K562 (cell line): ENCODE measurements around the gene POP7. TPM values are rescaled to one million over a fixed set of nuclear protein-coding genes. Genes with fewer than 3 reads are reported as not detected.

Source experiments
- CBX5 ChIP-seq: IDR thresholded peaks from 2 replicates; pipeline ENCODE4 v1.6.1; 2014; ENCODE audit warnings: low read depth, borderline replicate concordance
- CEBPG ChIP-seq, 3 experiments: fragments of 200-800 bp in 1 of 3; sonication (Bioruptor generic) in 1 of 3; sonication (generic) in 1 of 3; formaldehyde crosslinking in 1 of 3; IDR thresholded peaks in 2 of 3; conservative IDR thresholded peaks in 1 of 3; 2 replicates each; pipeline versions ENCODE4 v1.6.1 to v1.8.0; 2016 to 2022; ENCODE audit warnings: missing compliant biosample characterization in 2 of 3, missing genetic modification characterization in 2 of 3, mild to moderate bottlenecking in 1 of 3, missing genetic modification reagents in 1 of 3
- FOSL1 ChIP-seq: fragments of 200-800 bp; sonication (Bioruptor generic); conservative IDR thresholded peaks from 2 replicates; pipeline ENCODE4 v1.6.1; 2016; ENCODE audit warnings: missing genetic modification characterization, missing compliant biosample characterization
- MTA3 ChIP-seq: fragments of 450-650 bp; formaldehyde crosslinking; IDR thresholded peaks from 2 replicates; pipeline ENCODE4 v1.6.1; 2017; ENCODE audit warnings: mild to moderate bottlenecking, borderline replicate concordance
- MXI1 ChIP-seq: IDR thresholded peaks from 2 replicates; pipeline ENCODE4 v1.6.1; 2011; ENCODE audit warnings: low read depth, mild to moderate bottlenecking, improper control_type of control experiment, low read length
- SRSF1 ChIP-seq: fragments of 200-400 bp; formaldehyde crosslinking; IDR thresholded peaks from 2 replicates; pipeline ENCODE4 v1.6.1; 2017; ENCODE audit warnings: mild to moderate bottlenecking, low read depth, low read length, moderate library complexity
- ZBTB11 ChIP-seq, 3 experiments: fragments of 200-800 bp in 1 of 3; fragments of 250-450 bp in 1 of 3; fragments of 450-650 bp in 1 of 3; sonication (Bioruptor Pico) in 1 of 3; sonication (Bioruptor generic) in 1 of 3; formaldehyde crosslinking in 1 of 3; IDR thresholded peaks; 2 replicates each; pipeline versions ENCODE4 v1.6.1 to v1.8.0; 2016 to 2022; ENCODE audit warnings: mild to moderate bottlenecking in 2 of 3, missing genetic modification characterization in 2 of 3, missing compliant biosample characterization in 1 of 3, moderate library complexity in 1 of 3
- ZNF311 ChIP-seq: fragments of 250-450 bp; sonication (Bioruptor Pico); IDR thresholded peaks from 2 replicates; pipeline ENCODE4 v1.4.0; 2020; ENCODE audit warnings: mild to moderate bottlenecking, moderate library complexity
- ZNF609 ChIP-seq: sonication (generic); formaldehyde crosslinking; IDR thresholded peaks from 2 replicates; pipeline ENCODE4 v1.8.1; 2023; ENCODE audit warnings: missing genetic modification reagents, mild to moderate bottlenecking, borderline replicate concordance
- ZNF707 ChIP-seq: fragments of 250-450 bp; sonication (Bioruptor Pico); conservative IDR thresholded peaks from 2 replicates; pipeline ENCODE4 v1.8.0; 2022; ENCODE audit warnings: inconsistent platforms, mild to moderate bottlenecking, moderate library complexity
- polyA plus RNA-seq, 8 experiments: library from polyadenylated mRNA; depleted of rRNA in 4 of 8; stranded (reverse) in 5 of 8; unstranded in 3 of 8; fragments of >200 nt; fragmentation: Nextera tagmentation in 2 of 8; fragmentation: Illumina TruSeq in 1 of 8; extraction: Ambion mirVana in 2 of 8; extraction: Trizol in 1 of 8; gene quantifications; 2 replicates each; pipeline versions ENCODE4 v1.2.1 to v1.2.3, GENCODE V29; 2011 to 2014; ENCODE audit warnings: inconsistent platforms in 1 of 8, missing spikeins in 1 of 8
- total RNA-seq, 7 experiments: library from RNA; depleted of rRNA in 6 of 7; stranded (reverse); fragments of >200 nt in 6 of 7; fragmentation: Illumina TruSeq in 2 of 7; extraction: Trizol in 2 of 7; gene quantifications; 2 replicates each; pipeline versions ENCODE4 v1.2.1 to v1.2.3, GENCODE V29; 2011 to 2021; ENCODE audit warnings: low replicate concordance in 1 of 7

POP7 gene
- total and polyA plus RNA-seq, 9 of the 15 experiments (the other 6 are each of a cell fraction or from before 2014, with no cell fraction given), result 11.5 to 163 (median 68.9) TPM

- TF ChIP-seq CEBPG (CRISPR knock-in tag; IDR thresholded peaks at IDR 0.05), result no peak
- TF ChIP-seq CEBPG (tag; conservative IDR thresholded peaks at IDR 0.05 in 1 of 2, IDR thresholded peaks at IDR 0.05 in 1 of 2), result no peak
- no peak for TF ChIP-seq SRSF1
- no peak for TF ChIP-seq ZNF311 (CRISPR knock-in tag)
- no peak for TF ChIP-seq MXI1
- no peak for TF ChIP-seq ZBTB11 (CRISPR knock-in tag; IDR thresholded peaks at IDR 0.05)
- no peak for TF ChIP-seq MTA3
- TF ChIP-seq ZNF707, result no peak
- TF ChIP-seq ZNF609, result no peak
- no peak for TF ChIP-seq CBX5
- TF ChIP-seq FOSL1 (tag), result 0 out of 2 replicates have a peak, but pooled peaks have one; percentile 48
Measured at GRCh38 chr7:100694098-100694745, 11.7 kb upstream of the POP7 start, which contains the start of gene GIGYF1 (continued).
